Heart left ventricle (tissue), 16 donors: Measurements from ENCODE around the gene UCHL1. TPM values are rescaled to one million over a fixed set of nuclear protein-coding genes. Genes with fewer than 3 reads are reported as not detected.

Experiments
- ATAC-seq, 4 donors: fragments of 200-7000 bp; cut with Tn5 transposase; one replicate each; pipeline ENCODE4 v1.9.1; 2020 to 2022; ENCODE audit warnings: moderate library complexity in 4 of 4, mild to moderate bottlenecking in 3 of 4, moderate number of reproducible peaks in 1 of 4
- DNase-seq, 5 donors: peaks; one replicate each; pipeline ENCODE4 v3.0.0-alpha.2; 2020
- H3K27ac ChIP-seq, 12 donors: fragments of 200-600 bp; sonication (generic) in 4 of 12; one replicate each; pipeline versions ENCODE4 v1.5.0 to v1.8.0; 2016 to 2022; ENCODE audit warnings: mild to moderate bottlenecking in 2 of 12
- H3K27me3 ChIP-seq, 9 donors: fragments of 200-600 bp; sonication (generic) in 2 of 9; one replicate each; pipeline versions ENCODE4 v1.5.1 to v1.8.0; 2016 to 2022; ENCODE audit warnings: mild to moderate bottlenecking in 3 of 9
- H3K36me3 ChIP-seq, 9 donors: fragments of 200-600 bp; sonication (generic) in 2 of 9; one replicate each; pipeline versions ENCODE4 v1.5.0 to v1.8.0; 2018 to 2022; ENCODE audit warnings: mild to moderate bottlenecking in 2 of 9
- H3K4me1 ChIP-seq, 12 donors: fragments of 200-600 bp; sonication (generic) in 4 of 12; one replicate each; pipeline versions ENCODE4 v1.5.0 to v1.8.0; 2016 to 2022; ENCODE audit warnings: mild to moderate bottlenecking in 3 of 12
- H3K4me3 ChIP-seq, 12 donors: fragments of 200-600 bp; sonication (generic) in 4 of 12; one replicate each; pipeline versions ENCODE4 v1.5.0 to v1.8.0; 2017 to 2022; ENCODE audit warnings: mild to moderate bottlenecking in 9 of 12, moderate library complexity in 4 of 12
- H3K9me3 ChIP-seq, 12 donors: fragments of 200-600 bp; sonication (generic) in 4 of 12; one replicate each; pipeline versions ENCODE4 v1.5.0 to v1.8.0; 2016 to 2022; ENCODE audit warnings: mild to moderate bottlenecking in 1 of 12
- CTCF ChIP-seq, 12 donors: fragments of 200-600 bp; sonication (generic) in 4 of 12; IDR thresholded peaks; one replicate each; pipeline versions ENCODE4 v1.5.0 to v1.8.0; 2018 to 2022; ENCODE audit warnings: antibody characterized with exemption in 12 of 12, mild to moderate bottlenecking in 5 of 12
- POLR2A ChIP-seq, 2 donors: fragments of 450-650 bp; IDR thresholded peaks; one replicate each; pipeline ENCODE4 v1.6.1; 2017; ENCODE audit warnings: antibody characterized with exemption in 2 of 2, mild to moderate bottlenecking in 2 of 2, moderate library complexity in 2 of 2
- WGBS, 4 donors: extraction: QIAGEN DNeasy Blood & Tissue Kit in 2 of 4; methylation state at CpG; one replicate each; pipeline versions ENCODE4 v1.1.5 to v1.1.7; 2013 to 2018; 5-methylcytosine and 5-hydroxymethylcytosine counted together
- intact Hi-C, 10 donors: fragments of 100-400 bp; cut with DNase I; formaldehyde crosslinking; loops; one replicate each; pipeline versions ENCODE4 v1.11.1 to v1.14.2; 2022
- long read RNA-seq, 3 donors: library from polyadenylated mRNA; unstranded; transcript quantifications; one replicate each; pipeline ENCODE4 v2.0.0, GENCODE V29; 2020 to 2021
- polyA plus RNA-seq, 2 donors: library from polyadenylated mRNA; stranded (reverse); fragments of 200-250 nt; gene quantifications; one replicate each; pipeline ENCODE4 v1.2.3, GENCODE V29; 2013
- total RNA-seq, 9 donors: library from RNA; depleted of rRNA in 2 of 9; stranded (reverse); fragments of >200 nt in 2 of 9; fragmentation: NEBNext Ultra II Directional in 3 of 9; extraction: Animal tissue kit (Norgen Biotek cat#: 25700) in 3 of 9; gene quantifications; one replicate each; pipeline versions ENCODE4 v1.1.0 to v1.2.4, GENCODE V29; 2016 to 2023
- donor health status: ischemic (EF 13 %, LVEDD 7.1; RV severe dilation, severe dysfunction).
- donor health status: healthy with polysubstance abuse.
- donor health status: DM: no; HTN: yes; CAD: no.
- donor health status: DM: no; HTN: no; CAD: no.
- donor health status: ischemic (EF 25% LVEDD 6.9; RV normal size, moderate dysfunction).
- donor health status: ischemic (EF 25% LVEDD 5.7; RV mildly dilated, moderate dysfunction).
- donor health status: healthy.
- donor health status: DM: yes; HTN: yes; CAD: no.
- donor health status: ischemic (EF 35%, LVEDD 5.7; RV mildly dilated, moderate dysfunction).
- donor health status: nonischemic (EF 11% LVEDD 7.7; RV severe dilation, severe dysfunction).
- donor health status: DM: yes; HTN: yes; CAD: no.
- donor health status: PGD.
- donor health status: ischemic (EF 29% LVEDD 5.4; RV normal size, mild dysfunction).
- donor health status: nonischemic (EF 23%, LVEDD 6.1; RV moderate dilation, normal function).

The UCHL1 gene
- total RNA-seq, result 10 to 100 TPM in 7 of 9 donors, 1 to 10 TPM in 2; 2.8 to 81.8 (median 18.6) TPM
- polyA plus RNA-seq, result 10 to 100 TPM; 10.3 to 15.6 TPM
- long read RNA-seq, donor 1, partial matches to known transcripts, result 0 of 3 reads
- long read RNA-seq, donor 1, other reads (novel, unspliced or antisense), result 1 of 3 reads
- long read RNA-seq, donor 2, partial matches to known transcripts, result 0 of 2 reads
- long read RNA-seq, donor 2, other reads (novel, unspliced or antisense), result 1 of 2 reads
- long read RNA-seq, donor 3, partial matches to known transcripts, result 0 of 3 reads
- long read RNA-seq, donor 3, other reads (novel, unspliced or antisense), result 0 of 3 reads

- ATAC-seq (peak in 3 of 4 donors; percentile 51 to 72 (median 63)), DNase-seq (peak in 4 of 5 donors; percentile 17 to 48 (median 26))
- no peak for TF ChIP-seq POLR2A (IDR thresholded peaks at IDR 0.05)
- no peak for TF ChIP-seq CTCF (IDR thresholded peaks at IDR 0.05)
- Histone ChIP-seq H3K9me3 (no peaks in the 10 kb centered on the region), H3K27me3 (peaks cover 4 to 43% (median 13%) of the 10 kb centered on the region in 9 donors), H3K36me3 (peaks cover 0 to 12% (median 0%) of the 10 kb centered on the region in 9 donors), H3K27ac (no peak within 1 kb of the TSS), H3K4me3 (peak within 1 kb of the TSS; percentile 42 to 67 (median 54)), H3K4me1 (peaks cover 3 to 23% (median 14%) of the 10 kb centered on the region in 12 donors)
- WGBS, 4 donors, result 1 to 3% (median 3%) methylated on average over 6 to 55 of the region's 55 CpGs
- intact Hi-C loops, result loop anchor here in 3 of 10 donors (5.0 to 10.0 kb wide), 2 partner anchors 628 to 631 kb away; no protein-coding TSS in a partner anchor
Measured at GRCh38 chr4:41256740-41257256, at the start of gene UCHL1. TSS of gene UCHL1 (plus strand) at chr4:41256928. CDS start at chr4:41256977, 49 bp downstream.

DNA sequence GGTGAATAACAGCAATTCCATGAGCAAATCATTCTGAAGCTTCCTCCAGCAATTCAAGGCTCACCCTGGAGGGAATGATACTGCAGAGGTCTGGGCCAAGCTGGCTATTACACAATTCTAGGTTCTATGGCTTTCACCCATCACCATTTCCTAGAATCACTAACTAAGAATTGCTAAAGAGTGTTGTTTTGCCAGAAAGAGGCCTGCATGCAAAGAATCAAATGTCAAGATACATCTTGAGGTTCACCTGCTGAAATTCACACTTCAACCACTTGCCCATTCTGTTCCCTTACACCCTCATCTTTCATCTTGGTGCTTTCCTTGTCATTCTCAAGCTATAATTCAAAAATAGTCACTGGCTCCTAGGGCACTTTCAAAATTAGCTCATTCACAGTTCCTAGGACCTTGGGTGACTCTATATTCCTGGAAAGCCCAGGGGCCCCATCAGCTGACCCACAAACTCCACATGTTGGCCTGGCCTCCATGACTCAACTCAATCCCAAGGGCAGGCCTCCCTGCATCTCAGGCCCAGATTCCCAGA, 49.4 kb upstream of the UCHL1 start:
- peaks cover 0 to 77% (median 41%) of the 10 kb centered on the region in 12 donors for H3K4me1 ChIP-seq
- intact Hi-C loops, result loop anchor here in 3 of 10 donors (5.0 kb wide), 3 partner anchors 45 to 65 kb away; no protein-coding TSS in a partner anchor

DNA sequence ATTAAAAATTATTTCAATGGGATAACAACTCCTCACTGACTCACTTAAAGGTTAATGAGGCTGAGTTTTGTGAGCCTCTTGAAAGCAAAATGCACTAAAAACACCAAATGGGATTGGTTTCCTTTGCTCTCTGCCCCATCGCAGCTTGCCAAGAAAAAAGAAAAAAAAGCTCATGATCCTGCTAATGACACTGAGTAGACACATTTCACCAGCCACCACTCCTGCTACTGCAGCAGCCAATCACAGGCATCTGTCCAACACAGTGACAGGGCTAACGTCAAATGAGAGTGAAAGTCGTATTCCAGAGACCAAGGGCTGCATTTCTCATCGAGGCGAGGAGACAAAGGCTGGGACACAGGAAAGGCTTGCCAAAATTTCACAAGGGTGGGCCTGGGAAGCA, 47.5 kb upstream of the UCHL1 start:
- no peak overlapping the region for H3K4me3 ChIP-seq

More for the DNA sequence above, 49.4 kb upstream of the UCHL1 start:
- ATAC-seq (peak in 3 of 4 donors; percentile 40 to 75 (median 66)), DNase-seq (peak in 3 of 5 donors; percentile 35 to 66 (median 45))
- H3K27me3 ChIP-seq, result no peaks in the 10 kb centered on the region
- H3K9me3 ChIP-seq, result peaks cover 0 to 7% (median 0%) of the 10 kb centered on the region in 12 donors
- H3K27ac ChIP-seq, result peak overlapping the region in 1 of 12 donors; percentile 26
- TF ChIP-seq POLR2A (IDR thresholded peaks at IDR 0.05), result no peak
- TF ChIP-seq CTCF (IDR thresholded peaks at IDR 0.05), result no peak
- no peak overlapping the region for H3K4me3 ChIP-seq
- H3K36me3 ChIP-seq, result no peaks in the 10 kb centered on the region

More for the DNA sequence above, 47.5 kb upstream of the UCHL1 start:
- Histone ChIP-seq H3K9me3 (peaks cover 0 to 7% (median 0%) of the 10 kb centered on the region in 12 donors), H3K27me3 (peaks cover 0 to 8% (median 0%) of the 10 kb centered on the region in 9 donors), H3K27ac (no peak overlapping the region), H3K36me3 (no peaks in the 10 kb centered on the region), H3K4me1 (peaks cover 0 to 70% (median 30%) of the 10 kb centered on the region in 12 donors)
- no peak for ATAC-seq
- TF ChIP-seq CTCF (IDR thresholded peaks at IDR 0.05) (no peak), POLR2A (IDR thresholded peaks at IDR 0.05) (no peak)
- intact Hi-C loops, result loop anchor here in 3 of 10 donors (5.0 kb wide), 3 partner anchors 47 to 67 kb away; no protein-coding TSS in a partner anchor
- DNase-seq, result peak in 1 of 5 donors; percentile 36
- WGBS, 4 donors, result 32 to 59% (median 59%) methylated on average over 5 of the region's 5 CpGs
